ENCODE data around the gene DAB1. TPM values are rescaled to one million over a fixed set of nuclear protein-coding genes. Genes with fewer than 3 reads are reported as not detected.

The DAB1 gene
- polyA plus RNA-seq, 1 experiment, result 0.05 TPM

GRCh38 chr1:57163789-57164188 lies 260.1 kb downstream of the DAB1 start:
- Histone ChIP-seq H3K27ac (ENCODE audit: low read depth, low read length) (no peak overlapping the region), H3K4me3 (ENCODE audit: low read depth, low read length) (no peak overlapping the region), H3K27me3 (ENCODE audit: control insufficient read depth, insufficient read depth, low read length) (no peaks in the 10 kb centered on the region), H3K9me3 (ENCODE audit: control insufficient read depth, insufficient read depth, low read length) (no peaks in the 10 kb centered on the region)
- DNase-seq (ENCODE audit: low read depth, low spot score), result no peak
- CTCF ChIA-PET, result no interaction called here
- TF ChIP-seq CTCF (IDR thresholded peaks at IDR 0.05; ENCODE audit: low read depth, low read length), result no peak
- POLR2A ChIA-PET, result no interaction called here

GRCh38 chr1:57163325-57163724 lies 260.5 kb downstream of the DAB1 start:
- ChIA-PET POLR2A (no interaction called here), CTCF (no interaction called here)
- H3K27ac ChIP-seq (ENCODE audit: low read depth, low read length), result no peak overlapping the region
- no peaks in the 10 kb centered on the region for H3K9me3 ChIP-seq (ENCODE audit: control insufficient read depth, insufficient read depth, low read length)
- DNase-seq (ENCODE audit: low read depth, low spot score), result no peak
- H3K27me3 ChIP-seq (ENCODE audit: control insufficient read depth, insufficient read depth, low read length), result no peaks in the 10 kb centered on the region
- TF ChIP-seq CTCF (IDR thresholded peaks at IDR 0.05; ENCODE audit: low read depth, low read length), result no peak
- no peak overlapping the region for H3K4me3 ChIP-seq (ENCODE audit: low read depth, low read length)

- TF ChIP-seq CTCF (IDR thresholded peaks at IDR 0.05; ENCODE audit: low read depth, low read length), result no peak
- Histone ChIP-seq H3K27ac (ENCODE audit: low read depth, low read length) (no peak overlapping the region), H3K9me3 (ENCODE audit: control insufficient read depth, insufficient read depth, low read length) (no peaks in the 10 kb centered on the region), H3K27me3 (ENCODE audit: control insufficient read depth, insufficient read depth, low read length) (no peaks in the 10 kb centered on the region), H3K4me3 (ENCODE audit: low read depth, low read length) (no peak overlapping the region)
- POLR2A ChIA-PET, result no interaction called here
- DNase-seq (ENCODE audit: low read depth, low spot score), result no peak
- CTCF ChIA-PET, result no interaction called here
These were observed 261.1 kb downstream of the DAB1 start for GRCh38 chr1:57162607-57163261.

- DNase-seq (ENCODE audit: low read depth, low spot score), result no peak
- Histone ChIP-seq H3K27me3 (ENCODE audit: control insufficient read depth, insufficient read depth, low read length) (no peaks in the 10 kb centered on the region), H3K9me3 (ENCODE audit: control insufficient read depth, insufficient read depth, low read length) (no peaks in the 10 kb centered on the region), H3K4me3 (ENCODE audit: low read depth, low read length) (no peak overlapping the region), H3K27ac (ENCODE audit: low read depth, low read length) (no peak overlapping the region)
- TF ChIP-seq CTCF (IDR thresholded peaks at IDR 0.05; ENCODE audit: low read depth, low read length), result no peak
- ChIA-PET CTCF (no interaction called here), POLR2A (no interaction called here)
These were observed 263.3 kb downstream of the DAB1 start for GRCh38 chr1:57160594-57160993.

GRCh38 chr1:57158604-57158998 lies 265.3 kb downstream of the DAB1 start:
- Histone ChIP-seq H3K27me3 (ENCODE audit: control insufficient read depth, insufficient read depth, low read length) (no peaks in the 10 kb centered on the region), H3K9me3 (ENCODE audit: control insufficient read depth, insufficient read depth, low read length) (no peaks in the 10 kb centered on the region), H3K27ac (ENCODE audit: low read depth, low read length) (no peak overlapping the region), H3K4me3 (ENCODE audit: low read depth, low read length) (no peak overlapping the region)
- no peak for TF ChIP-seq CTCF (IDR thresholded peaks at IDR 0.05; ENCODE audit: low read depth, low read length)
- CTCF ChIA-PET, result no interaction called here
- POLR2A ChIA-PET, result no interaction called here
- DNase-seq (ENCODE audit: low read depth, low spot score), result no peak
